CD4-positive, alpha-beta T cell (primary cell): ENCODE data around the gene KDM3B. TPM values are rescaled to one million over a fixed set of nuclear protein-coding genes. Genes with fewer than 3 reads are reported as not detected.

Experiments used
- ATAC-seq: fragments of 200-7000 bp; cut with Tn5 transposase; one replicate; pipeline ENCODE4 v1.10.0; 2022; ENCODE audit warnings: mild to moderate bottlenecking; ENCODE audit not compliant: poor library complexity
- CTCF ChIA-PET: fragments of 350-600 bp; sonication (Branson Sonifier 250); formaldehyde crosslinking; loops from one replicate; lab custom pipeline; 2021; ENCODE audit warnings: antibody characterized with exemption, inconsistent platforms; lab: Charles Lee
- POLR2A ChIA-PET: fragments of 350-600 bp; sonication (Branson Sonifier 250); formaldehyde crosslinking; loops from one replicate; lab custom pipeline; 2021; ENCODE audit warnings: antibody characterized with exemption, inconsistent platforms; lab: Charles Lee
- DNase-seq, 14 experiments: peaks; one replicate each; pipeline ENCODE4 v3.0.0-alpha.2; 2013 to 2020; ENCODE audit warnings: mixed read lengths in 2 of 14
- H3K27ac ChIP-seq, 2 donors: one replicate each; pipeline versions ENCODE4 v1.5.1 to v1.7.0; 2013; ENCODE audit warnings: low read length in 2 of 2, low read depth in 1 of 2, mild to moderate bottlenecking in 1 of 2
- H3K27me3 ChIP-seq, 2 experiments: 1 replicate in 1 of 2; 2 replicates in 1 of 2; pipeline versions ENCODE4 v1.6.1 to v1.7.0; 2013; ENCODE audit warnings: low read length in 2 of 2, control low read depth in 1 of 2, mild to moderate bottlenecking in 1 of 2, moderate library complexity in 1 of 2; ENCODE audit not compliant: insufficient read depth in 2 of 2, control insufficient read depth in 1 of 2
- H3K36me3 ChIP-seq: one replicate; pipeline ENCODE4 v1.6.1; 2013; ENCODE audit warnings: low read length, control low read depth; ENCODE audit not compliant: insufficient read depth
- H3K4me1 ChIP-seq: one replicate; pipeline ENCODE4 v1.6.1; 2013; ENCODE audit warnings: low read length, control low read depth; ENCODE audit not compliant: insufficient read depth
- H3K4me3 ChIP-seq: one replicate; pipeline ENCODE4 v1.5.1; 2013; ENCODE audit warnings: mild to moderate bottlenecking, low read length, moderate library complexity
- H3K9me3 ChIP-seq, 2 experiments: 1 replicate in 1 of 2; 2 replicates in 1 of 2; pipeline versions ENCODE4 v1.6.1 to v1.7.0; 2013; ENCODE audit warnings: low read length in 2 of 2, mild to moderate bottlenecking in 2 of 2, control low read depth in 1 of 2, moderate library complexity in 1 of 2; ENCODE audit not compliant: control insufficient read depth in 1 of 2, insufficient read depth in 1 of 2
- H3K27ac Mint-ChIP-seq: one replicate; pipeline ENCODE4 v1.8.0; 2020; ENCODE audit warnings: mixed read lengths
- H3K27me3 Mint-ChIP-seq: one replicate; pipeline ENCODE4 v1.8.0; 2021; ENCODE audit warnings: mixed read lengths
- H3K36me3 Mint-ChIP-seq: one replicate; pipeline ENCODE4 v1.8.0; 2021; ENCODE audit warnings: low read depth, mixed read lengths
- H3K4me1 Mint-ChIP-seq: one replicate; pipeline ENCODE4 v1.8.0; 2021; ENCODE audit warnings: low read depth, mixed read lengths
- H3K4me3 Mint-ChIP-seq: one replicate; pipeline ENCODE4 v1.8.0; 2020; ENCODE audit warnings: mild to moderate bottlenecking, mixed read lengths
- H3K9me3 Mint-ChIP-seq: one replicate; pipeline ENCODE4 v1.8.0; 2020; ENCODE audit warnings: mixed read lengths
- CTCF ChIP-seq: fragments of 200-600 bp; IDR thresholded peaks from one replicate; pipeline ENCODE4 v1.8.0; 2022; ENCODE audit warnings: antibody characterized with exemption, mild to moderate bottlenecking
- intact Hi-C, 2 experiments: fragments of 100-400 bp; cut with DNase I in 1 of 2; cut with micrococcal nuclease in 1 of 2; formaldehyde crosslinking; loops; one replicate each; pipeline versions ENCODE4 v1.15.1 to v1.9.0; 2023 to 2025; cut with DNase I, micrococcal nuclease
- total RNA-seq, 174 experiments: library from RNA in 2 of 174; stranded (reverse) in 2 of 174; gene quantifications; one replicate each; pipeline ENCODE4 v1.2.3 and lab custom pipeline; 2021 to 2026

Gene KDM3B
- total RNA-seq, 2 experiments from 2014 or later = 59.5 to 66.0 TPM

GRCh38 chr5:138351056-138351455 lies 1.4 kb upstream of the KDM3B start:
- ChIA-PET CTCF (interaction anchor here (1.3 to 6.3 kb wide), 2 partner anchors 14 to 36 kb away, joined by 5 to 248 read pairs; partner anchors contain the start of genes CDC25C and FAM53C), POLR2A (interaction anchor here (1.8 to 8.5 kb wide), 4 partner anchors 12 to 224 kb away, joined by 5 to 293 read pairs (median 39); partner anchors contain the start of genes CDC25C, ETF1, FAM53C and HSPA9)
- H3K4me3 ChIP-seq = no peak overlapping the region
- H3K27ac Mint-ChIP-seq = peak overlapping the region; percentile 73
- H3K9me3 ChIP-seq = peaks cover 0 to 4% of the 10 kb centered on the region in 2 experiments
- H3K27me3 Mint-ChIP-seq = no peaks in the 10 kb centered on the region
- H3K27me3 ChIP-seq = no peaks in the 10 kb centered on the region
- DNase-seq = no peak
- peak overlapping the region; percentile 88 for H3K4me3 Mint-ChIP-seq
- H3K4me1 ChIP-seq = peaks cover 21% of the 10 kb centered on the region
- H3K4me1 Mint-ChIP-seq = peaks cover 32% of the 10 kb centered on the region
- intact Hi-C loops = loop anchor here (5.0 to 10.0 kb wide), 4 partner anchors 176 to 844 kb away; partner anchors contain the start of genes ETF1 (in 2 of the 2), BRD8 (in 1 of the 2), HSPA9 (in 1 of the 2) and KIF20A (in 1 of the 2)
- H3K36me3 Mint-ChIP-seq = peaks cover 54% of the 10 kb centered on the region
- no peaks in the 10 kb centered on the region for H3K9me3 Mint-ChIP-seq
- H3K36me3 ChIP-seq = peaks cover 12% of the 10 kb centered on the region
- no peak for TF ChIP-seq CTCF
- H3K27ac ChIP-seq = no peak overlapping the region
- no peak for ATAC-seq

- POLR2A ChIA-PET = interaction anchor here (0.8 to 8.5 kb wide), 8 partner anchors 10 to 224 kb away, joined by 3 to 293 read pairs (median 26); partner anchors contain the start of genes CDC23, CDC25C, EGR1 and ETF1
- no peak overlapping the region for H3K4me3 ChIP-seq
These were observed 968 bp upstream of the KDM3B start for GRCh38 chr5:138351517-138351916.

More at GRCh38 chr5:138351517-138351916, 968 bp upstream of the KDM3B start:
- Histone ChIP-seq H3K9me3 (peaks cover 0 to 4% of the 10 kb centered on the region in 2 experiments), H3K4me1 (peaks cover 21% of the 10 kb centered on the region), H3K27ac (no peak overlapping the region), H3K27me3 (no peaks in the 10 kb centered on the region), H3K36me3 (peaks cover 11% of the 10 kb centered on the region)
- H3K4me1 Mint-ChIP-seq = peaks cover 37% of the 10 kb centered on the region
- intact Hi-C loops = loop anchor here (5.0 to 10.0 kb wide), 4 partner anchors 177 to 843 kb away; partner anchors contain the start of genes ETF1 (in 2 of the 2), BRD8 (in 1 of the 2), HSPA9 (in 1 of the 2) and KIF20A (in 1 of the 2)
- H3K9me3 Mint-ChIP-seq = no peaks in the 10 kb centered on the region
- no peak for DNase-seq
- ATAC-seq = no peak
- peak overlapping the region; percentile 80 for H3K27ac Mint-ChIP-seq
- no peak for TF ChIP-seq CTCF
- CTCF ChIA-PET = interaction anchor here (0.8 to 6.3 kb wide), 15 partner anchors 14 to 990 kb away, joined by 3 to 248 read pairs (median 5); partner anchors contain the start of genes BRD8, CDC25C, FAM53C and HSPA9
- H3K36me3 Mint-ChIP-seq = peaks cover 49% of the 10 kb centered on the region
- H3K27me3 Mint-ChIP-seq = no peaks in the 10 kb centered on the region
- H3K4me3 Mint-ChIP-seq = peak overlapping the region; percentile 88
